Natural killer cell (primary cell): ENCODE measurements around the gene CFAP157. TPM values are rescaled to one million over a fixed set of nuclear protein-coding genes. Genes with fewer than 3 reads are reported as not detected.
A peak's percentile ranks its signal among the peaks of the same experiment; 100 is the strongest.

ENCODE experiments used
- ATAC-seq, 3 donors: fragments of 150-1000 bp in 2 of 3; fragments of 200-7000 bp in 1 of 3; cut with Tn5 transposase; 1 replicate in 1 of 3; 2 replicates in 2 of 3; pipeline ENCODE4 v1.10.0; 2021; ENCODE audit warnings: mild to moderate bottlenecking in 2 of 3, moderate library complexity in 2 of 3
- DNase-seq, 2 donors: peaks; one replicate each; pipeline versions ENCODE4 v3.0.0 to v3.0.0-alpha.2; 2013 to 2021; ENCODE audit warnings: mixed read lengths in 1 of 2
- H3K27ac ChIP-seq: one replicate; pipeline ENCODE4 v1.5.1; 2013; ENCODE audit warnings: mild to moderate bottlenecking, low read length
- H3K27me3 ChIP-seq: one replicate; pipeline ENCODE4 v1.6.1; 2013; ENCODE audit warnings: low read length; ENCODE audit not compliant: control insufficient read depth, insufficient read depth
- H3K36me3 ChIP-seq: one replicate; pipeline ENCODE4 v1.6.1; 2013; ENCODE audit warnings: low read length; ENCODE audit not compliant: control insufficient read depth, insufficient read depth
- H3K4me1 ChIP-seq: one replicate; pipeline ENCODE4 v1.6.1; 2013; ENCODE audit warnings: low read length; ENCODE audit not compliant: control insufficient read depth, insufficient read depth
- H3K4me3 ChIP-seq: one replicate; pipeline ENCODE4 v1.5.1; 2013; ENCODE audit warnings: low read length
- H3K9me3 ChIP-seq: one replicate; pipeline ENCODE4 v1.6.1; 2013; ENCODE audit warnings: low read length; ENCODE audit not compliant: control insufficient read depth, insufficient read depth
- H3K27ac Mint-ChIP-seq, 2 donors: one replicate each; pipeline ENCODE4 v1.8.0; 2022; ENCODE audit warnings: mild to moderate bottlenecking in 2 of 2, mixed read lengths in 2 of 2, moderate library complexity in 1 of 2
- H3K27me3 Mint-ChIP-seq, 2 donors: one replicate each; pipeline ENCODE4 v1.8.0; 2022; ENCODE audit warnings: low read depth in 2 of 2, mixed read lengths in 2 of 2
- H3K36me3 Mint-ChIP-seq: one replicate; pipeline ENCODE4 v1.8.0; 2022; ENCODE audit warnings: mixed read lengths
- H3K4me1 Mint-ChIP-seq, 2 donors: one replicate each; pipeline ENCODE4 v1.8.0; 2022; ENCODE audit warnings: mixed read lengths in 2 of 2
- H3K4me3 Mint-ChIP-seq: one replicate; pipeline ENCODE4 v1.8.0; 2022; ENCODE audit warnings: mild to moderate bottlenecking, moderate library complexity, mixed read lengths
- H3K9me3 Mint-ChIP-seq, 2 donors: one replicate each; pipeline ENCODE4 v1.8.0; 2022; ENCODE audit warnings: mixed read lengths in 2 of 2
- WGBS: methylation state at CpG from one replicate; pipeline ENCODE4 v1.1.7; 2013; ENCODE audit warnings: missing lambda C conversion rate; ENCODE audit not compliant: insufficient coverage; 5-methylcytosine and 5-hydroxymethylcytosine counted together
- intact Hi-C: fragments of 100-400 bp; cut with micrococcal nuclease; formaldehyde crosslinking; loops from one replicate; pipeline ENCODE4 v1.14.2; 2022
- total RNA-seq, 4 donors: library from RNA; stranded (reverse); fragments of 120-200 nt in 1 of 4; gene quantifications; one replicate each; pipeline versions ENCODE4 v1.2.3 to v1.2.4, GENCODE V29; 2013 to 2022
- TF ChIP-seq, protein P1 (sequence below): fragments of 200-600 bp; IDR thresholded peaks from one replicate; pipeline ENCODE4 v1.8.0; 2022; ENCODE audit warnings: antibody characterized with exemption

Gene CFAP157
- total RNA-seq, 3 donors from 2014 or later (not counting 1 experiment from before 2014, with no cell fraction given) = not detected

DNA sequence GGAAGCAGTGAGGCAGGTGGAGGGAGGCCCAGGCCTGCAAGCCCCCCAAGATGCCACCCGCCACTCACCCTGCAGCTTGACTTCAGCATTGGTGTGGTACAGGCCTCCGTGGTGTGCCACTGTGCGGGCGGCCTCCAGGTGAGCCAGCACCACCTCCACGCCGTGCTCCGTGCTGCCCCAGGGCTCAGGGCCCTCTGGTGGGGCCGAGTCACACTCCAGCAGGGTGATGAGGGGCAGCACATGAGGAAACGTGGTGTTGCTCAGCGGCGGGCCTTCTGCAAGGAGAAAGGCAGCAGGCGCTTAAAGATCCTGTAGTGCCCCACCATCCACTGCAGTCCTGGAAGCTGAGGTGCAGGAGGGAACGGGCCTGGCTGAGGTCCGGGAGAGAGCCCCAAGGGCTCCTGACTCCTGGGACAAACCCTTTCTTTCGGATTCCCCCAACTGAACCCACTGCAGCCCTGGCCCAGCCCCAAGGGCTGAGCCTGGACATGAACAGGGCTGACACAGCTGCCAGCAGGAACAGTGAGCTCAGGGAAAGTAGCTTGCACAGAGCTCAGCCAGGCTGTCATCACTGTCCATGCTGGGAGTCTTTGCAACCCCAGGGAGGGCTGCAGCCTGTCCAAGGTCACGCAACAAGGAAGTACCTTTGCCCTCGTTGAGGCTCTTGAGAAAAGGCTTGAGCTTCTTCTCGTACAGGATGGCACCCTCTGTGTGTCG is 33.0 kb downstream of the CFAP157 start:
- ATAC-seq (no peak), DNase-seq (no peak)
- no peaks in the 10 kb centered on the region for H3K27me3 ChIP-seq
- Mint-ChIP-seq H3K9me3 (no peaks in the 10 kb centered on the region), H3K36me3 (peaks cover 8% of the 10 kb centered on the region), H3K4me3 (no peak overlapping the region), H3K4me1 (peaks cover 5 to 14% of the 10 kb centered on the region in 2 donors), H3K27ac (peak overlapping the region in 1 of 2 donors; percentile 93), H3K27me3 (no peaks in the 10 kb centered on the region)
- no peak overlapping the region for H3K4me3 ChIP-seq
- H3K9me3 ChIP-seq = no peaks in the 10 kb centered on the region
- H3K4me1 ChIP-seq = peaks cover 10% of the 10 kb centered on the region
- TF ChIP-seq, protein P1, sequence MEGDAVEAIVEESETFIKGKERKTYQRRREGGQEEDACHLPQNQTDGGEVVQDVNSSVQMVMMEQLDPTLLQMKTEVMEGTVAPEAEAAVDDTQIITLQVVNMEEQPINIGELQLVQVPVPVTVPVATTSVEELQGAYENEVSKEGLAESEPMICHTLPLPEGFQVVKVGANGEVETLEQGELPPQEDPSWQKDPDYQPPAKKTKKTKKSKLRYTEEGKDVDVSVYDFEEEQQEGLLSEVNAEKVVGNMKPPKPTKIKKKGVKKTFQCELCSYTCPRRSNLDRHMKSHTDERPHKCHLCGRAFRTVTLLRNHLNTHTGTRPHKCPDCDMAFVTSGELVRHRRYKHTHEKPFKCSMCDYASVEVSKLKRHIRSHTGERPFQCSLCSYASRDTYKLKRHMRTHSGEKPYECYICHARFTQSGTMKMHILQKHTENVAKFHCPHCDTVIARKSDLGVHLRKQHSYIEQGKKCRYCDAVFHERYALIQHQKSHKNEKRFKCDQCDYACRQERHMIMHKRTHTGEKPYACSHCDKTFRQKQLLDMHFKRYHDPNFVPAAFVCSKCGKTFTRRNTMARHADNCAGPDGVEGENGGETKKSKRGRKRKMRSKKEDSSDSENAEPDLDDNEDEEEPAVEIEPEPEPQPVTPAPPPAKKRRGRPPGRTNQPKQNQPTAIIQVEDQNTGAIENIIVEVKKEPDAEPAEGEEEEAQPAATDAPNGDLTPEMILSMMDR = no peak
- H3K36me3 ChIP-seq = peaks cover 65% of the 10 kb centered on the region
- 97% methylated on average over 19 of the region's 19 CpGs for WGBS
- intact Hi-C loops = loop anchor here (5.0 to 10.0 kb wide), 2 partner anchors 125 to 183 kb away; partner anchors contain the start of gene STXBP1
- no peak overlapping the region for H3K27ac ChIP-seq

DNA sequence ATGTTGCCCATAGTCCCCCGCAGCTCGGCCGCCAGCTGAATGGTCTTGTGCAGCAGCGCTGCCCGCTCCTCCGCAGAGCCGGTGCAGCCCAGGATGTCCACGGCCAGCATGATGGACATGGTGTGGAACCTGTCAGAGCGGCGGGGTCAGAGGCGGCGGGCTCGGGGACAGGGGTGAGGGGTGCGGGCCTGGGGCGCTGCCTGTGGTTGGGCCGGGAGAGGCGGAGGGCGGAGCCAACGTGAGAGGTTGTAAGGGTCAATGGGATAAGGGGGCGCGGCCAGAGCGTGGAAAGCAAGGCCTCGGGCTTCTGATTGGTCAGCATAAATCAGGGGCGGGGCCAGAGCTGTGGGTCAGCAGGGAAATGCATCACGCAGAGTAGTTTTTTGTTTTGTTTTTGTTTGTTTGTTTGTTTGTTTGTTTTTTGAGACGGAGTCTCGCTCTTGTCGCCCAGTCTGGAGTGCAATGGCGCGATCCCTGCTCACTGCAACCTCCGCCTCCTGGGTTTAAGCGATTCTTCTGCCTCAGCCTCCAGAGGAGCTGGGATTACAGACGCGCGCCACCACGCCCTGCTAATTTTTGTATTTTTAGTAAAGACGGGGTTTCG is 35.1 kb downstream of the CFAP157 start:
- no peak overlapping the region for H3K27ac ChIP-seq
- no peak overlapping the region for H3K4me3 Mint-ChIP-seq
- peaks cover 9% of the 10 kb centered on the region for H3K4me1 ChIP-seq
- no peak overlapping the region for H3K4me3 ChIP-seq
- no peaks in the 10 kb centered on the region for H3K9me3 ChIP-seq
- ATAC-seq = no peak
- peaks cover under 1% of the 10 kb centered on the region in 2 donors for H3K4me1 Mint-ChIP-seq
- no peaks in the 10 kb centered on the region for H3K27me3 ChIP-seq
- no peaks in the 10 kb centered on the region for H3K27me3 Mint-ChIP-seq
- 96% methylated on average over 38 of the region's 38 CpGs for WGBS
- H3K9me3 Mint-ChIP-seq = no peaks in the 10 kb centered on the region
- intact Hi-C loops = no loop called here
- DNase-seq = no peak
- H3K36me3 ChIP-seq = peaks cover 84% of the 10 kb centered on the region
- peak overlapping the region; percentile 64 to 67 for H3K27ac Mint-ChIP-seq
- TF ChIP-seq, protein P1 = no peak
- peaks cover 8% of the 10 kb centered on the region for H3K36me3 Mint-ChIP-seq

DNA sequence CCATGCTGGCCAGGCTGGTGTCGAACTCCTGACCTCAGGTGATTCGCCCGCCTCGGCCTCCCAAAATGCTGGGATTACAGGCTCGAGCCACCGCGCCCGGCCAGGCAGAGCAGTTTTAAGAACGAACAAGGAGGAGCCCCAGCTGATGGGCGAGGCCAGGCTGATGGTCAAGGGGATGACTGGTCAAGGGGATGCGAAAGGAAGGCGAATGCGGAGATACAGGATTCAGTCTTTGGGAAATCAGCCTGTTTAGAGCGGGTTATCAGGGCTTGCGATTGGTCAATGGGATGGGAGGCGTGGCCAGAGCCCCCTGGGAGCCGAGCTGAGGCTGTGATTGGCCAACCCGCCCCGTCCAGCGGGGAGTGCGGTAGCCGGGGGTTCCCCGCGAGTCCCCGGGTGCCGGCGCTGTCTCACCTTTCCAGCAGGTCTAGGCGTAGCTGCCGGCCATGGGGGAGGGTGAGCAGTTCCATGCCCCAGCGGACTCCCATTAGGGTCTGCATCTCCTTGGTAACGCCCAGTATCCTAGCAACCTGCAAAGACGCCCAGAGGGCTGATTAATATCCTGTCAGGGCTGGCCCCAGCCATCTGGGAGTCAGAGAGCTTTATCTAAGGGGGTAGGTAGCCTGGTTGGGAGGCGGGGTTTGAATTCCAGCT is 35.8 kb downstream of the CFAP157 start:
- Histone ChIP-seq H3K27ac (no peak overlapping the region), H3K4me1 (peaks cover 14% of the 10 kb centered on the region), H3K9me3 (no peaks in the 10 kb centered on the region), H3K4me3 (no peak overlapping the region), H3K36me3 (peaks cover 89% of the 10 kb centered on the region), H3K27me3 (no peaks in the 10 kb centered on the region)
- Mint-ChIP-seq H3K9me3 (no peaks in the 10 kb centered on the region), H3K4me1 (peaks cover 7% of the 10 kb centered on the region in 2 donors), H3K27ac (peak overlapping the region; percentile 64 to 67), H3K36me3 (peaks cover 8% of the 10 kb centered on the region), H3K27me3 (no peaks in the 10 kb centered on the region), H3K4me3 (no peak overlapping the region)
- TF ChIP-seq, protein P1 = no peak
- no peak for ATAC-seq
- DNase-seq = no peak
- intact Hi-C loops = no loop called here
- WGBS = 97% methylated on average over 33 of the region's 33 CpGs
